ENCODE data around the gene UMODL1.

Gene UMODL1

DNA sequence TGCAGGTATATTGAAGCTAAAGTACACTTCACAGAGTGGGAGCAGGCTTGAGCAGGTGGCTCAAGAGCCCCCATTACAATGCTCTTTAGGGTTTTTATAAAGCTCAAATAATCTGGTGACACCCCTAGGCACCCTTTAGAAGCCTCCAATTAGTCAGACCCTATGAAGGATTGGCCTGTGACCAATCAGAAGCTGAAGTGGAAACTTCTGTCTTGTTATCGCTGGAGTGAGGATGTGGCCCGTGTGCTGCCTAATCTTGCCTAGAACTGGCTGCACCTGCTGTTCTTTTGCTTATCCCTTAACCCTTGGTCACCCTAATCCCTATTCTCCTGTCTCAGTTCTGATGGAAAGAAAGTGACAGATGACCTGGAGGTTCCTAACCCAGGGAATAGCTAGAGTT lies 77.0 kb downstream of the UMODL1 start:
- TF ChIP-seq TCF12 (IDR thresholded peaks at IDR 0.05; ENCODE audit: low read depth) (no peak), CREB1 (IDR thresholded peaks at IDR 0.05; ENCODE audit: low read depth) (no peak), CEBPB (IDR thresholded peaks at IDR 0.05) (no peak), YY1 (IDR thresholded peaks at IDR 0.05; ENCODE audit: low read depth) (no peak), NFIC (IDR thresholded peaks at IDR 0.05) (no peak), TEAD4 (IDR thresholded peaks at IDR 0.05) (no peak)
- TF ChIP-seq, protein P1, sequence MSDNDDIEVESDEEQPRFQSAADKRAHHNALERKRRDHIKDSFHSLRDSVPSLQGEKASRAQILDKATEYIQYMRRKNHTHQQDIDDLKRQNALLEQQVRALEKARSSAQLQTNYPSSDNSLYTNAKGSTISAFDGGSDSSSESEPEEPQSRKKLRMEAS (IDR thresholded peaks at IDR 0.05): no peak
- TF ChIP-seq, protein P2, sequence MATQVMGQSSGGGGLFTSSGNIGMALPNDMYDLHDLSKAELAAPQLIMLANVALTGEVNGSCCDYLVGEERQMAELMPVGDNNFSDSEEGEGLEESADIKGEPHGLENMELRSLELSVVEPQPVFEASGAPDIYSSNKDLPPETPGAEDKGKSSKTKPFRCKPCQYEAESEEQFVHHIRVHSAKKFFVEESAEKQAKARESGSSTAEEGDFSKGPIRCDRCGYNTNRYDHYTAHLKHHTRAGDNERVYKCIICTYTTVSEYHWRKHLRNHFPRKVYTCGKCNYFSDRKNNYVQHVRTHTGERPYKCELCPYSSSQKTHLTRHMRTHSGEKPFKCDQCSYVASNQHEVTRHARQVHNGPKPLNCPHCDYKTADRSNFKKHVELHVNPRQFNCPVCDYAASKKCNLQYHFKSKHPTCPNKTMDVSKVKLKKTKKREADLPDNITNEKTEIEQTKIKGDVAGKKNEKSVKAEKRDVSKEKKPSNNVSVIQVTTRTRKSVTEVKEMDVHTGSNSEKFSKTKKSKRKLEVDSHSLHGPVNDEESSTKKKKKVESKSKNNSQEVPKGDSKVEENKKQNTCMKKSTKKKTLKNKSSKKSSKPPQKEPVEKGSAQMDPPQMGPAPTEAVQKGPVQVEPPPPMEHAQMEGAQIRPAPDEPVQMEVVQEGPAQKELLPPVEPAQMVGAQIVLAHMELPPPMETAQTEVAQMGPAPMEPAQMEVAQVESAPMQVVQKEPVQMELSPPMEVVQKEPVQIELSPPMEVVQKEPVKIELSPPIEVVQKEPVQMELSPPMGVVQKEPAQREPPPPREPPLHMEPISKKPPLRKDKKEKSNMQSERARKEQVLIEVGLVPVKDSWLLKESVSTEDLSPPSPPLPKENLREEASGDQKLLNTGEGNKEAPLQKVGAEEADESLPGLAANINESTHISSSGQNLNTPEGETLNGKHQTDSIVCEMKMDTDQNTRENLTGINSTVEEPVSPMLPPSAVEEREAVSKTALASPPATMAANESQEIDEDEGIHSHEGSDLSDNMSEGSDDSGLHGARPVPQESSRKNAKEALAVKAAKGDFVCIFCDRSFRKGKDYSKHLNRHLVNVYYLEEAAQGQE (IDR thresholded peaks at IDR 0.05; ENCODE audit: low read depth): no peak

DNA sequence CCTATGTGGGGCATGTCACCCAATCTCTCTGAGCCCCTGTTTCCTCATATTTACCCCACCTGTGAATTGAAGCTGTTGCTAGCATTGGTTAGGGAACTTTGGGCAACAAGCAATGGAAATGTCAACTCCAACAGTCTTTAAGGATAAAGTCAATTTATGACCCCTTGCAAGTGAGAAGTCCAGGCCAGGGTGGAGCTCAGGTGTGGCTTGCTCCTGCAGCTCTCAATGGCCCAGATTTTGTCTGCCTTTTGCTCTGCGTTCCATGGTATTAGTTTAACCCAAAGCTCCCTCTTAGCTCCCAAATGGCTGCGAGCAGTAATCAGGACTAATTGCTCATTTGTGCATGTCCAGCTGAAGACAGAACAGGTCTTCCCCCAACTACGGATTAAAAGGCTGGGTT lies 77.5 kb downstream of the UMODL1 start:
- TF ChIP-seq NFIC (IDR thresholded peaks at IDR 0.05) (no peak), EP300 (IDR thresholded peaks at IDR 0.05; ENCODE audit: borderline replicate concordance) (no peak), YY1 (IDR thresholded peaks at IDR 0.05; ENCODE audit: low read depth) (no peak), EGR1 (IDR thresholded peaks at IDR 0.05) (no peak), RAD21 (IDR thresholded peaks at IDR 0.05; ENCODE audit: low read depth) (no peak), CREB1 (IDR thresholded peaks at IDR 0.05; ENCODE audit: low read depth) (no peak), TAF1 (IDR thresholded peaks at IDR 0.05; ENCODE audit: low read depth) (no peak), FOXM1 (IDR thresholded peaks at IDR 0.05; ENCODE audit: borderline replicate concordance, low read depth) (no peak), TCF12 (IDR thresholded peaks at IDR 0.05; ENCODE audit: low read depth) (no peak), TEAD4 (IDR thresholded peaks at IDR 0.05) (no peak), ZBTB7A (IDR thresholded peaks at IDR 0.05; ENCODE audit: low read depth) (no peak), CEBPB (IDR thresholded peaks at IDR 0.05) (no peak)
- TF ChIP-seq, protein P2 (IDR thresholded peaks at IDR 0.05; ENCODE audit: low read depth): no peak
- TF ChIP-seq, protein P1 (IDR thresholded peaks at IDR 0.05): no peak
- TF ChIP-seq, protein P3, sequence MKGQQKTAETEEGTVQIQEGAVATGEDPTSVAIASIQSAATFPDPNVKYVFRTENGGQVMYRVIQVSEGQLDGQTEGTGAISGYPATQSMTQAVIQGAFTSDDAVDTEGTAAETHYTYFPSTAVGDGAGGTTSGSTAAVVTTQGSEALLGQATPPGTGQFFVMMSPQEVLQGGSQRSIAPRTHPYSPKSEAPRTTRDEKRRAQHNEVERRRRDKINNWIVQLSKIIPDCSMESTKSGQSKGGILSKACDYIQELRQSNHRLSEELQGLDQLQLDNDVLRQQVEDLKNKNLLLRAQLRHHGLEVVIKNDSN (IDR thresholded peaks at IDR 0.05): no peak

DNA sequence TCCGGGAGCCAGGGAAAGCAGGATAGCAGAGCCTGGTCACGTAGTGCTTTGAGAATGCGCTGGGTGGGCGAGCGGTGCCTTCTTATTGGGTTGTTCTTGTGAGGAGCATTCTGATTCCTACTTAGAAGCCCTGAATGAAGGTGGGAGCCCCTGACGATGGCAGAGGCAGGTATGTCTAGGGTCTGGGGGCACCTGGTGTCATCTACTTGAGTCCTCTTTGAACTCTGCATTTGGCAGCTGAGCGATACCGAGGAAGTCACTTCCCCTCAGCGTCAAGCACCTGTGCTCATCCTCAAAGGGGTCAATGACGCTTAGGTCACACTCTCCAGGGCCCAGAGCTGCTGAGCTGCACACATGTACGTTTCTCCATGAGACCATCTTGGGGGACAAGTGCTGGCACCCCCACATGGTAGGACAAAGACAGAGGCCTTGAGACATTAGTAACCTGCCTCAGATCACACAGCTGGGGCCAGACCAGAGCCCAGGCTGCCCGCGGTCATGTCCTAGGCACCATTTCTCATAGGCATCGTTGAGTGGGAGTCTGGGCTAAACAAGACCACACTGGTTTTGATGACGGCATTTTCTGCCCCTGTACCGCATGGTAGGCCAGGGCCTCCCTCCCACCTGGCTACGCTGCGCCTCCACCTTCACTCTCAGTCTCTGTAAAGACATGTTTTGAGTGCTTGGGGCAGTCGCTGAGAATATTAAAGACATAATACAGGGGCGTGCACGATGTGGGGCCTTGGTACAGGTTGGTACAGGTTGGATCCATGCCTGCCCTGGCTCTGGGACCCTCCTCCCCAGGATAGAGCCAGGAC lies 78.7 kb downstream of the UMODL1 start:
- TF ChIP-seq CEBPB (IDR thresholded peaks at IDR 0.05) (no peak), FOXM1 (IDR thresholded peaks at IDR 0.05; ENCODE audit: borderline replicate concordance, low read depth) (no peak), YY1 (IDR thresholded peaks at IDR 0.05; ENCODE audit: low read depth) (no peak), TAF1 (IDR thresholded peaks at IDR 0.05; ENCODE audit: low read depth) (no peak), TEAD4 (IDR thresholded peaks at IDR 0.05) (no peak), EP300 (IDR thresholded peaks at IDR 0.05; ENCODE audit: borderline replicate concordance) (no peak), ZBTB7A (IDR thresholded peaks at IDR 0.05; ENCODE audit: low read depth) (no peak), NFIC (IDR thresholded peaks at IDR 0.05) (no peak), RAD21 (IDR thresholded peaks at IDR 0.05; ENCODE audit: low read depth) (no peak), CREB1 (IDR thresholded peaks at IDR 0.05; ENCODE audit: low read depth) (no peak), TCF12 (IDR thresholded peaks at IDR 0.05; ENCODE audit: low read depth) (no peak), EGR1 (IDR thresholded peaks at IDR 0.05) (no peak)
- TF ChIP-seq, protein P2 (IDR thresholded peaks at IDR 0.05; ENCODE audit: low read depth): no peak
- TF ChIP-seq, protein P1 (IDR thresholded peaks at IDR 0.05): no peak
- TF ChIP-seq, protein P3 (IDR thresholded peaks at IDR 0.05): no peak
